ENCODE data around the gene TMEM240. TPM values are rescaled to one million over a fixed set of nuclear protein-coding genes. Genes with fewer than 3 reads are reported as not detected.

The TMEM240 gene
- total and polyA plus RNA-seq, 9 of the 15 experiments (the other 6 are each of a cell fraction or from before 2014, with no cell fraction given), result 0.24 to 2.0 (median 0.69) TPM; not detected in 5

GRCh38 chr1:1505366-1505798 is 35.0 kb downstream of the TMEM240 start (continued):
- 0 out of 2 replicates have a peak, but pooled peaks have one; percentile 26 for TF ChIP-seq MGA (IDR thresholded peaks at IDR 0.05)
- TF ChIP-seq RAD21 (CRISPR knock-in tag; conservative IDR thresholded peaks at IDR 0.05 in 1 of 2, IDR thresholded peaks at IDR 0.05 in 1 of 2), result peak; percentile 68 to 76
- TF ChIP-seq, protein P1, sequence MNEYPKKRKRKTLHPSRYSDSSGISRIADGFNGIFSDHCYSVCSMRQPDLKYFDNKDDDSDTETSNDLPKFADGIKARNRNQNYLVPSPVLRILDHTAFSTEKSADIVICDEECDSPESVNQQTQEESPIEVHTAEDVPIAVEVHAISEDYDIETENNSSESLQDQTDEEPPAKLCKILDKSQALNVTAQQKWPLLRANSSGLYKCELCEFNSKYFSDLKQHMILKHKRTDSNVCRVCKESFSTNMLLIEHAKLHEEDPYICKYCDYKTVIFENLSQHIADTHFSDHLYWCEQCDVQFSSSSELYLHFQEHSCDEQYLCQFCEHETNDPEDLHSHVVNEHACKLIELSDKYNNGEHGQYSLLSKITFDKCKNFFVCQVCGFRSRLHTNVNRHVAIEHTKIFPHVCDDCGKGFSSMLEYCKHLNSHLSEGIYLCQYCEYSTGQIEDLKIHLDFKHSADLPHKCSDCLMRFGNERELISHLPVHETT (CRISPR knock-in tag; conservative IDR thresholded peaks at IDR 0.05 in 1 of 2, IDR thresholded peaks at IDR 0.05 in 1 of 2), result 0 out of 4 replicates have a peak, but pooled peaks of 1 of the 2 experiments have one; percentile 48
- peak; percentile 73; the same call in 1 of the 2 replicates for TF ChIP-seq ETV5 (CRISPR knock-in tag; IDR thresholded peaks at IDR 0.05; ENCODE audit: low read depth)
- TF ChIP-seq, protein P2, sequence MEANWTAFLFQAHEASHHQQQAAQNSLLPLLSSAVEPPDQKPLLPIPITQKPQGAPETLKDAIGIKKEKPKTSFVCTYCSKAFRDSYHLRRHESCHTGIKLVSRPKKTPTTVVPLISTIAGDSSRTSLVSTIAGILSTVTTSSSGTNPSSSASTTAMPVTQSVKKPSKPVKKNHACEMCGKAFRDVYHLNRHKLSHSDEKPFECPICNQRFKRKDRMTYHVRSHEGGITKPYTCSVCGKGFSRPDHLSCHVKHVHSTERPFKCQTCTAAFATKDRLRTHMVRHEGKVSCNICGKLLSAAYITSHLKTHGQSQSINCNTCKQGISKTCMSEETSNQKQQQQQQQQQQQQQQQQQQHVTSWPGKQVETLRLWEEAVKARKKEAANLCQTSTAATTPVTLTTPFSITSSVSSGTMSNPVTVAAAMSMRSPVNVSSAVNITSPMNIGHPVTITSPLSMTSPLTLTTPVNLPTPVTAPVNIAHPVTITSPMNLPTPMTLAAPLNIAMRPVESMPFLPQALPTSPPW (CRISPR knock-in tag; IDR thresholded peaks at IDR 0.05), result peak; percentile 58
- peak; percentile 67; the same call in 1 of the 2 replicates for TF ChIP-seq LCOR (CRISPR knock-in tag; IDR thresholded peaks at IDR 0.05)
- TF ChIP-seq, protein P3, sequence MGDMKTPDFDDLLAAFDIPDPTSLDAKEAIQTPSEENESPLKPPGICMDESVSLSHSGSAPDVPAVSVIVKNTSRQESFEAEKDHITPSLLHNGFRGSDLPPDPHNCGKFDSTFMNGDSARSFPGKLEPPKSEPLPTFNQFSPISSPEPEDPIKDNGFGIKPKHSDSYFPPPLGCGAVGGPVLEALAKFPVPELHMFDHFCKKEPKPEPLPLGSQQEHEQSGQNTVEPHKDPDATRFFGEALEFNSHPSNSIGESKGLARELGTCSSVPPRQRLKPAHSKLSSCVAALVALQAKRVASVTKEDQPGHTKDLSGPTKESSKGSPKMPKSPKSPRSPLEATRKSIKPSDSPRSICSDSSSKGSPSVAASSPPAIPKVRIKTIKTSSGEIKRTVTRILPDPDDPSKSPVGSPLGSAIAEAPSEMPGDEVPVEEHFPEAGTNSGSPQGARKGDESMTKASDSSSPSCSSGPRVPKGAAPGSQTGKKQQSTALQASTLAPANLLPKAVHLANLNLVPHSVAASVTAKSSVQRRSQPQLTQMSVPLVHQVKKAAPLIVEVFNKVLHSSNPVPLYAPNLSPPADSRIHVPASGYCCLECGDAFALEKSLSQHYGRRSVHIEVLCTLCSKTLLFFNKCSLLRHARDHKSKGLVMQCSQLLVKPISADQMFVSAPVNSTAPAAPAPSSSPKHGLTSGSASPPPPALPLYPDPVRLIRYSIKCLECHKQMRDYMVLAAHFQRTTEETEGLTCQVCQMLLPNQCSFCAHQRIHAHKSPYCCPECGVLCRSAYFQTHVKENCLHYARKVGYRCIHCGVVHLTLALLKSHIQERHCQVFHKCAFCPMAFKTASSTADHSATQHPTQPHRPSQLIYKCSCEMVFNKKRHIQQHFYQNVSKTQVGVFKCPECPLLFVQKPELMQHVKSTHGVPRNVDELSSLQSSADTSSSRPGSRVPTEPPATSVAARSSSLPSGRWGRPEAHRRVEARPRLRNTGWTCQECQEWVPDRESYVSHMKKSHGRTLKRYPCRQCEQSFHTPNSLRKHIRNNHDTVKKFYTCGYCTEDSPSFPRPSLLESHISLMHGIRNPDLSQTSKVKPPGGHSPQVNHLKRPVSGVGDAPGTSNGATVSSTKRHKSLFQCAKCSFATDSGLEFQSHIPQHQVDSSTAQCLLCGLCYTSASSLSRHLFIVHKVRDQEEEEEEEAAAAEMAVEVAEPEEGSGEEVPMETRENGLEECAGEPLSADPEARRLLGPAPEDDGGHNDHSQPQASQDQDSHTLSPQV (IDR thresholded peaks at IDR 0.05), result peak; percentile 43; the same call in 1 of the 2 replicates
